Measurements from ENCODE around the gene CD177.

DNA sequence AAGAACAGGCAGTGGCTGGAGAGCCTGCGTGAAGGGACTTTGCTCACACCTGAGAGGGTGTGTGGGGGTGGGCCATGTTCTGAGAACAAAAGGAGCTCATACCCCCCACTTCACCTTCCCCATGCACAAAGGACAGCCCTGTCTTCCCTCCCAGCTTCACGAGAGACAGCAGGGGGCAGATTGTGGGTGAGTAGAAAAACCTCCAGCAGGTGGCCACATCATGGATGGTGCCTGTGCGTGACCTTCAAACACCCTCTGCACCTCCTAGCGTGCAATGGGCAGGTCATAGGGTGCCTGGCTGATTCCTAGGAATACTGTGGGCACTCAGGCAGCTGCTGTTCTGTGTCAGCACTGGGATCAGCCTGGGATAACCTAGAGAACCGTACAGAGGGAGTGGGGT, 47.8 kb upstream of the CD177 start:
- TF ChIP-seq, protein P1, sequence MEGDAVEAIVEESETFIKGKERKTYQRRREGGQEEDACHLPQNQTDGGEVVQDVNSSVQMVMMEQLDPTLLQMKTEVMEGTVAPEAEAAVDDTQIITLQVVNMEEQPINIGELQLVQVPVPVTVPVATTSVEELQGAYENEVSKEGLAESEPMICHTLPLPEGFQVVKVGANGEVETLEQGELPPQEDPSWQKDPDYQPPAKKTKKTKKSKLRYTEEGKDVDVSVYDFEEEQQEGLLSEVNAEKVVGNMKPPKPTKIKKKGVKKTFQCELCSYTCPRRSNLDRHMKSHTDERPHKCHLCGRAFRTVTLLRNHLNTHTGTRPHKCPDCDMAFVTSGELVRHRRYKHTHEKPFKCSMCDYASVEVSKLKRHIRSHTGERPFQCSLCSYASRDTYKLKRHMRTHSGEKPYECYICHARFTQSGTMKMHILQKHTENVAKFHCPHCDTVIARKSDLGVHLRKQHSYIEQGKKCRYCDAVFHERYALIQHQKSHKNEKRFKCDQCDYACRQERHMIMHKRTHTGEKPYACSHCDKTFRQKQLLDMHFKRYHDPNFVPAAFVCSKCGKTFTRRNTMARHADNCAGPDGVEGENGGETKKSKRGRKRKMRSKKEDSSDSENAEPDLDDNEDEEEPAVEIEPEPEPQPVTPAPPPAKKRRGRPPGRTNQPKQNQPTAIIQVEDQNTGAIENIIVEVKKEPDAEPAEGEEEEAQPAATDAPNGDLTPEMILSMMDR (IDR thresholded peaks at IDR 0.05) = no peak
- no peak for TF ChIP-seq POLR2A (IDR thresholded peaks at IDR 0.05; ENCODE audit: low read depth)
- TF ChIP-seq POLR2AphosphoS5 (IDR thresholded peaks at IDR 0.05) = no peak
